GM23338 (cell line): ENCODE measurements around the gene NVL. TPM values are rescaled to one million over a fixed set of nuclear protein-coding genes. Genes with fewer than 3 reads are reported as not detected.

Source experiments
- ATAC-seq: fragments of 200-7000 bp; cut with Tn5 transposase; 3 replicates; pipeline ENCODE4 v1.9.1; 2020
- DNase-seq: peaks from one replicate; pipeline ENCODE4 v3.0.0-alpha.2; 2015; ENCODE audit warnings: low spot score
- H2AFZ ChIP-seq: fragments of 200-600 bp; sonication (generic); 2 replicates; pipeline ENCODE4 v1.8.0; 2016; ENCODE audit warnings: antibody characterized with exemption, mild to moderate bottlenecking, moderate library complexity
- H3F3A ChIP-seq: fragments of 200-600 bp; sonication (generic); replicated peaks from 2 replicates; pipeline ENCODE4 v1.8.0; 2017; ENCODE audit warnings: antibody characterized with exemption, mixed run types, low read depth
- H3K27ac ChIP-seq: fragments of 200-600 bp; sonication (generic); 2 replicates; pipeline ENCODE4 v1.6.1; 2016; ENCODE audit warnings: low read depth
- H3K27me3 ChIP-seq: fragments of 200-600 bp; sonication (generic); 2 replicates; pipeline ENCODE4 v1.8.0; 2016; ENCODE audit warnings: mild to moderate bottlenecking, mixed run types, moderate library complexity; ENCODE audit not compliant: insufficient read depth
- H3K36me3 ChIP-seq: fragments of 200-600 bp; sonication (generic); 2 replicates; pipeline ENCODE4 v1.8.0; 2016; ENCODE audit warnings: mild to moderate bottlenecking; ENCODE audit not compliant: insufficient read depth
- H3K4me1 ChIP-seq: fragments of 200-600 bp; sonication (generic); 2 replicates; pipeline ENCODE4 v1.8.0; 2016; ENCODE audit warnings: mild to moderate bottlenecking, moderate library complexity; ENCODE audit not compliant: insufficient read depth
- H3K4me2 ChIP-seq: fragments of 200-600 bp; sonication (generic); 2 replicates; pipeline ENCODE4 v1.7.1; 2017; ENCODE audit warnings: mixed run types
- H3K4me3 ChIP-seq: fragments of 200-600 bp; sonication (generic); 2 replicates; pipeline ENCODE4 v1.6.1; 2016; ENCODE audit warnings: mixed run types
- H3K79me2 ChIP-seq: fragments of 200-600 bp; sonication (generic); replicated peaks from 2 replicates; pipeline ENCODE4 v1.8.0; 2017; ENCODE audit warnings: mild to moderate bottlenecking; ENCODE audit not compliant: insufficient read depth
- H3K9me2 ChIP-seq: fragments of 200-600 bp; sonication (generic); 2 replicates; pipeline ENCODE4 v1.8.0; 2017; ENCODE audit not compliant: insufficient read depth
- H4K20me1 ChIP-seq: fragments of 200-600 bp; sonication (generic); replicated peaks from 2 replicates; pipeline ENCODE4 v1.8.0; 2017; ENCODE audit warnings: mild to moderate bottlenecking; ENCODE audit not compliant: insufficient read depth
- H3K27ac Mint-ChIP-seq: 2 replicates; pipeline ENCODE4 v1.8.0; 2020; ENCODE audit warnings: inconsistent platforms, mild to moderate bottlenecking, moderate library complexity, mixed read lengths
- H3K27me3 Mint-ChIP-seq: 3 replicates; pipeline ENCODE4 v1.8.0; 2022; ENCODE audit warnings: low read depth, mild to moderate bottlenecking, moderate library complexity, mixed read lengths, inconsistent platforms; ENCODE audit not compliant: insufficient read depth, poor library complexity
- H3K36me3 Mint-ChIP-seq: 3 replicates; pipeline ENCODE4 v1.8.0; 2021; ENCODE audit warnings: low read depth, mild to moderate bottlenecking, inconsistent platforms, moderate library complexity, mixed read lengths
- H3K4me1 Mint-ChIP-seq: 3 replicates; pipeline ENCODE4 v1.8.0; 2020; ENCODE audit warnings: mild to moderate bottlenecking, inconsistent platforms, mixed read lengths
- H3K4me3 Mint-ChIP-seq: 3 replicates; pipeline ENCODE4 v1.8.0; 2021; ENCODE audit warnings: moderate library complexity, mild to moderate bottlenecking, inconsistent platforms, mixed read lengths
- H3K9me3 Mint-ChIP-seq: 3 replicates; pipeline ENCODE4 v1.8.0; 2020; ENCODE audit warnings: moderate library complexity, mild to moderate bottlenecking, inconsistent platforms, mixed read lengths
- EZH2phosphoT487 ChIP-seq: fragments of 200-600 bp; sonication (generic); IDR thresholded peaks from one replicate; pipeline ENCODE4 v1.8.1; 2018; ENCODE audit warnings: antibody characterized with exemption; ENCODE audit not compliant: unreplicated experiment
- JUNB ChIP-seq: IDR thresholded peaks from one replicate; pipeline ENCODE4 v1.6.1; 2016; ENCODE audit warnings: antibody characterized with exemption; ENCODE audit not compliant: unreplicated experiment
- NANOG ChIP-seq: IDR thresholded peaks from 2 replicates; pipeline ENCODE4 v1.6.1; 2016; ENCODE audit warnings: antibody characterized with exemption, borderline replicate concordance
- POLR2AphosphoS5 ChIP-seq: IDR thresholded peaks from 2 replicates; pipeline ENCODE4 v1.6.1; 2016; ENCODE audit warnings: antibody characterized with exemption, low read depth
- ZNF114 ChIP-seq: fragments of 250-450 bp; sonication (Bioruptor Pico); IDR thresholded peaks from 2 replicates; pipeline ENCODE4 v1.5.0; 2020; ENCODE audit warnings: mild to moderate bottlenecking, moderate library complexity
- ZNF331 ChIP-seq: fragments of 250-450 bp; sonication (Bioruptor Pico); IDR thresholded peaks from 2 replicates; pipeline ENCODE4 v1.5.0; 2020; ENCODE audit warnings: low read depth, mild to moderate bottlenecking, moderate library complexity
- polyA plus RNA-seq: library from polyadenylated mRNA; unstranded; fragments of >200 nt; fragmentation: Nextera tagmentation; extraction: Ambion mirVana; gene quantifications from 2 replicates; pipeline ENCODE4 v1.2.1, GENCODE V29; 2016
- total RNA-seq: library from RNA; depleted of rRNA; stranded (reverse); fragments of >200 nt; shearing (Covaris generic); gene quantifications from 2 replicates; pipeline ENCODE4 v1.2.3, GENCODE V29; 2014
- TF ChIP-seq, protein P1 (sequence below): IDR thresholded peaks from one replicate; pipeline ENCODE4 v1.6.1; 2018; ENCODE audit warnings: antibody characterized with exemption; ENCODE audit not compliant: unreplicated experiment
- TF ChIP-seq, protein P2 (sequence below): IDR thresholded peaks from 2 replicates; pipeline ENCODE4 v1.6.1; 2016; ENCODE audit warnings: antibody characterized with exemption

Gene NVL
- total and polyA plus RNA-seq, 2 experiments from 2014 or later = 44.4 to 71.7 TPM

DNA sequence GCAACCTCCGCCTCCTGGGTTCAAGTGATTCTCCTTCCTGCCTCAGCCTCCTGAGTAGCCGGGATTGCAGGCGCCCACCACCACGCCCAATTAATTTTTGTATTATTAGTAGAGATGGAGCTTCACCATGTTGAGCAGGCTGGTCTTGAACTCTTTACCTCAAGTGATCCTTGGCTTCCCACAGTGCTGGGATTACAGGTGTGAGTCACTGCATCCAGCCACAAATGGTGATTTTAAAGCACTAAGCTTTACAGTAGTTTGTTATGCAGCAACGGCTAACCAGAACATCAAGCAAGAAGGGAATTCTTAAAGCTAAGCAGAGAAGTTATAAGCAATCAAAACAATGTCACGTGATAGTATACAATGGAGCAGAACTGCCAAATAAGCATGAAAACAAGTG lies 65.7 kb downstream of the NVL start:
- peak overlapping the region; percentile 63; the same call in 1 of the 2 replicates for H3K27ac ChIP-seq
- H3F3A ChIP-seq = peaks cover 3% of the 10 kb centered on the region; the same call in 1 of the 2 replicates
- ATAC-seq (no peak), DNase-seq (no peak)
- no peaks in the 10 kb centered on the region for H3K9me3 Mint-ChIP-seq
- H3K36me3 ChIP-seq = 0 out of 2 replicates have a peak, but pooled peaks cover 7% of the 10 kb centered on the region
- H3K4me3 ChIP-seq = no peak overlapping the region
- no peak for TF ChIP-seq NANOG
- TF ChIP-seq, protein P1, sequence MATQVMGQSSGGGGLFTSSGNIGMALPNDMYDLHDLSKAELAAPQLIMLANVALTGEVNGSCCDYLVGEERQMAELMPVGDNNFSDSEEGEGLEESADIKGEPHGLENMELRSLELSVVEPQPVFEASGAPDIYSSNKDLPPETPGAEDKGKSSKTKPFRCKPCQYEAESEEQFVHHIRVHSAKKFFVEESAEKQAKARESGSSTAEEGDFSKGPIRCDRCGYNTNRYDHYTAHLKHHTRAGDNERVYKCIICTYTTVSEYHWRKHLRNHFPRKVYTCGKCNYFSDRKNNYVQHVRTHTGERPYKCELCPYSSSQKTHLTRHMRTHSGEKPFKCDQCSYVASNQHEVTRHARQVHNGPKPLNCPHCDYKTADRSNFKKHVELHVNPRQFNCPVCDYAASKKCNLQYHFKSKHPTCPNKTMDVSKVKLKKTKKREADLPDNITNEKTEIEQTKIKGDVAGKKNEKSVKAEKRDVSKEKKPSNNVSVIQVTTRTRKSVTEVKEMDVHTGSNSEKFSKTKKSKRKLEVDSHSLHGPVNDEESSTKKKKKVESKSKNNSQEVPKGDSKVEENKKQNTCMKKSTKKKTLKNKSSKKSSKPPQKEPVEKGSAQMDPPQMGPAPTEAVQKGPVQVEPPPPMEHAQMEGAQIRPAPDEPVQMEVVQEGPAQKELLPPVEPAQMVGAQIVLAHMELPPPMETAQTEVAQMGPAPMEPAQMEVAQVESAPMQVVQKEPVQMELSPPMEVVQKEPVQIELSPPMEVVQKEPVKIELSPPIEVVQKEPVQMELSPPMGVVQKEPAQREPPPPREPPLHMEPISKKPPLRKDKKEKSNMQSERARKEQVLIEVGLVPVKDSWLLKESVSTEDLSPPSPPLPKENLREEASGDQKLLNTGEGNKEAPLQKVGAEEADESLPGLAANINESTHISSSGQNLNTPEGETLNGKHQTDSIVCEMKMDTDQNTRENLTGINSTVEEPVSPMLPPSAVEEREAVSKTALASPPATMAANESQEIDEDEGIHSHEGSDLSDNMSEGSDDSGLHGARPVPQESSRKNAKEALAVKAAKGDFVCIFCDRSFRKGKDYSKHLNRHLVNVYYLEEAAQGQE = no peak
- TF ChIP-seq ZNF114 = no peak
- no peaks in the 10 kb centered on the region for H3K79me2 ChIP-seq
- H3K9me2 ChIP-seq = no peaks in the 10 kb centered on the region
- H3K27me3 ChIP-seq = no peaks in the 10 kb centered on the region
- H4K20me1 ChIP-seq = no peaks in the 10 kb centered on the region
- H3K27me3 Mint-ChIP-seq = peaks cover 3% of the 10 kb centered on the region
- no peak overlapping the region for H3K4me3 Mint-ChIP-seq
- H3K36me3 Mint-ChIP-seq = peaks cover 20% of the 10 kb centered on the region
- no peak overlapping the region for H2AFZ ChIP-seq
- H3K27ac Mint-ChIP-seq = no peak overlapping the region
- H3K4me1 ChIP-seq = no peaks in the 10 kb centered on the region
- no peak overlapping the region for H3K4me2 ChIP-seq
- no peaks in the 10 kb centered on the region for H3K4me1 Mint-ChIP-seq

- no peaks in the 10 kb centered on the region for H3K79me2 ChIP-seq
- no peak for DNase-seq
- H3K9me3 Mint-ChIP-seq = no peaks in the 10 kb centered on the region
- H3K36me3 ChIP-seq = 0 out of 2 replicates have a peak, but pooled peaks cover 7% of the 10 kb centered on the region
- peaks cover 14% of the 10 kb centered on the region; the same call in 2 of the 3 replicates for H3K36me3 Mint-ChIP-seq
- no peak for TF ChIP-seq EZH2phosphoT487
- TF ChIP-seq POLR2AphosphoS5 = no peak
- TF ChIP-seq JUNB = no peak
- no peak for TF ChIP-seq ZNF114
- no peak for TF ChIP-seq ZNF331 (CRISPR knock-in tag)
- TF ChIP-seq, protein P2, sequence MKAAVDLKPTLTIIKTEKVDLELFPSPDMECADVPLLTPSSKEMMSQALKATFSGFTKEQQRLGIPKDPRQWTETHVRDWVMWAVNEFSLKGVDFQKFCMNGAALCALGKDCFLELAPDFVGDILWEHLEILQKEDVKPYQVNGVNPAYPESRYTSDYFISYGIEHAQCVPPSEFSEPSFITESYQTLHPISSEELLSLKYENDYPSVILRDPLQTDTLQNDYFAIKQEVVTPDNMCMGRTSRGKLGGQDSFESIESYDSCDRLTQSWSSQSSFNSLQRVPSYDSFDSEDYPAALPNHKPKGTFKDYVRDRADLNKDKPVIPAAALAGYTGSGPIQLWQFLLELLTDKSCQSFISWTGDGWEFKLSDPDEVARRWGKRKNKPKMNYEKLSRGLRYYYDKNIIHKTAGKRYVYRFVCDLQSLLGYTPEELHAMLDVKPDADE = no peak
- TF ChIP-seq, protein P1 = no peak
- H3K4me1 Mint-ChIP-seq = peaks cover 6% of the 10 kb centered on the region
- H2AFZ ChIP-seq = no peak overlapping the region
- no peak overlapping the region for H3K4me3 ChIP-seq
- H3K4me1 ChIP-seq = peaks cover 3% of the 10 kb centered on the region; the same call in 1 of the 2 replicates
- H3K27me3 Mint-ChIP-seq = peaks cover 3% of the 10 kb centered on the region
- H3K4me3 Mint-ChIP-seq = no peak overlapping the region
- no peak overlapping the region for H3K4me2 ChIP-seq
- H3F3A ChIP-seq = peaks cover 3% of the 10 kb centered on the region; the same call in 1 of the 2 replicates
- no peak overlapping the region for H3K27ac Mint-ChIP-seq
- H3K27me3 ChIP-seq = no peaks in the 10 kb centered on the region
- H3K27ac ChIP-seq = no peak overlapping the region; the same call in none of the 2 replicates
- H4K20me1 ChIP-seq = no peaks in the 10 kb centered on the region
- ATAC-seq = no peak
- no peaks in the 10 kb centered on the region for H3K9me2 ChIP-seq
Observed at GRCh38 chr1:224262373-224263054, 67.5 kb downstream of the NVL start.
